Measurements from ENCODE around the gene COX4I2. TPM values are rescaled to one million over a fixed set of nuclear protein-coding genes. Genes with fewer than 3 reads are reported as not detected.

The COX4I2 gene
- total RNA-seq, 1 donor from 2014 or later = not detected

DNA sequence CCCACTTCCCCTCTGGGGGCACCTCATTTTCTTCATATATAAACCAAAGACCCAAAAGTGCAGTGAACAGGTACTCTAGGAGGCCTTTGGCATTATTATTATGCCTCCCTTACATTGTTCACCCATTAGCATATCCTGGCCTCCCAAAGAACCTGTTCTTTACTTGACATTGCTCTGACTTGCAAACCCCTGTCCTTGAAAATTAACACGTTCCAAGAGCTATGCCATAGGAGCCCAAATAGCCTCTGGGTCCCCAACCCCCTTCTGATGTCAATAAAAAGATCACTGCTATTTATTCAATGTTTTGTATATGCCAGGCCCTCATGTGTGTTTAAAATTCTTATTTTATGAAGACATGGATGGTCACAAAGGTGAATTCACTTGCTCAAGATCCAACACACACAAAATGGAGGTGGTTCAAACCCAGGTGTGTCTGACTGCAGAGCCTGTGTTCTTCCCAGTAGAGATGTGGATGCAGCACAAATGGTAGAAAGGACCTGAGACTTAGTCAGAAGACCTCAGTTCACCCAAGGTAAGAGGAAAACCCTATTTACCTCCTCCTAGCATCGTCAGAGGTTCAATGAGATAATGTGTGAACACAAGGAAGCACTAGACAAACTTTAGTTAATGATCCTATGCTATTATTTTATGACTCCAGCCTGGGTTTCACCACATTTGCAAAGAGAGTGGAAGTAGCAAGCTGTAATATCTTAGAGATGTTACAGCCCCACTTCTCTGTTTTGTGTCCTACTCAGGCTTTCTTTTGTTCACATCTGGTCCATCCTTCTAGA, 48.3 kb downstream of the COX4I2 start:
- no peak for DNase-seq (ENCODE audit: low read depth)
- TF ChIP-seq, protein P1, sequence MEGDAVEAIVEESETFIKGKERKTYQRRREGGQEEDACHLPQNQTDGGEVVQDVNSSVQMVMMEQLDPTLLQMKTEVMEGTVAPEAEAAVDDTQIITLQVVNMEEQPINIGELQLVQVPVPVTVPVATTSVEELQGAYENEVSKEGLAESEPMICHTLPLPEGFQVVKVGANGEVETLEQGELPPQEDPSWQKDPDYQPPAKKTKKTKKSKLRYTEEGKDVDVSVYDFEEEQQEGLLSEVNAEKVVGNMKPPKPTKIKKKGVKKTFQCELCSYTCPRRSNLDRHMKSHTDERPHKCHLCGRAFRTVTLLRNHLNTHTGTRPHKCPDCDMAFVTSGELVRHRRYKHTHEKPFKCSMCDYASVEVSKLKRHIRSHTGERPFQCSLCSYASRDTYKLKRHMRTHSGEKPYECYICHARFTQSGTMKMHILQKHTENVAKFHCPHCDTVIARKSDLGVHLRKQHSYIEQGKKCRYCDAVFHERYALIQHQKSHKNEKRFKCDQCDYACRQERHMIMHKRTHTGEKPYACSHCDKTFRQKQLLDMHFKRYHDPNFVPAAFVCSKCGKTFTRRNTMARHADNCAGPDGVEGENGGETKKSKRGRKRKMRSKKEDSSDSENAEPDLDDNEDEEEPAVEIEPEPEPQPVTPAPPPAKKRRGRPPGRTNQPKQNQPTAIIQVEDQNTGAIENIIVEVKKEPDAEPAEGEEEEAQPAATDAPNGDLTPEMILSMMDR (IDR thresholded peaks at IDR 0.05; ENCODE audit: insufficient read depth, low read length, severe bottlenecking) = no peak
- H3K36me3 ChIP-seq (ENCODE audit: control insufficient read depth, insufficient read depth, low read length) = peaks cover 4% of the 10 kb centered on the region
- FAIRE-seq = no peak
- H3K27me3 ChIP-seq (ENCODE audit: control insufficient read depth, insufficient read depth, low read length) = no peaks in the 10 kb centered on the region
- no peak overlapping the region for H3K4me3 ChIP-seq (ENCODE audit: low read depth, low read length)

DNA sequence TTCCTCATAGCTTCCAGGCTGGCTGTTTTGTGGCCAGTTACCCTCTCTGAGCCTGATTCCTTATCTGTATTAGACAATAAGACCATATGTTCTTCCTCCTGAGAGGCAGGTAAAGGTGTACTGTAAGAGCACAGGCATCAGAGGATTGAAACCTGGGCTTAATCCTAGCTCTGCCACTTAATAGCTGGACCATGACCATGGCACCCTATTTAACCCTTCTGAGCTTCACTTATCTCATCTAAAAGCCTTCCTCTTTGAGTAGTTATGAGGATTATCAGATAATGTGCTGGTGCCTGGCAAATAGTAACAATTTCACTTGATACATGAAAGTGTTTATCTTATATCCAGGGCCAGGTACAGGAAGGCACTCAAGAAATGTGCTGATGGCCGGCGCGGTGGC, 50.1 kb downstream of the COX4I2 start:
- FAIRE-seq = no peak

DNA sequence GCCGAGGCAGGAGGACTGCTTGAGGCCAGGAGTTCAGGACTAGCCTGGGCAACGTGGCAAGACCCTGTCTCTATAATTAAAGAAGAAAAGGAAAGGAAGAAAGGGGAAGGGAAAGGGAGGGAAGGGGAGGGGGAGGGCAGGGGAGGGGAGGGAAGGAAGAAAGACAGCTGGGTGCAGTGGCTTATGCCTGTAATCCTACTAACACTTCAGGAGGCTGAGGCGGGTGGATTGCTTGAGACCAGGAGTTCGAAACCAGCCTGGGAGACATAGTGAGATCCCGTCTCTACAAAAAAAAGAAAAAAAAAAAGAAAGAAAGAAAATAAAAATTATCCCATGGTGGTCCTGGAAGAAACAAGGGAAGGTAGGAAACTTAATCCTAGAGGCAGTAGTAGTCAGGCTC, 51.4 kb downstream of the COX4I2 start:
- Histone ChIP-seq H3K36me3 (ENCODE audit: control insufficient read depth, insufficient read depth, low read length) (peaks cover 11% of the 10 kb centered on the region), H3K4me3 (ENCODE audit: low read depth, low read length) (no peak overlapping the region), H3K27me3 (ENCODE audit: control insufficient read depth, insufficient read depth, low read length) (no peaks in the 10 kb centered on the region)
- DNase-seq (ENCODE audit: low read depth) (no peak), FAIRE-seq (no peak)
- TF ChIP-seq, protein P1 (IDR thresholded peaks at IDR 0.05; ENCODE audit: insufficient read depth, low read length, severe bottlenecking) = no peak

More for the DNA sequence above, 50.1 kb downstream of the COX4I2 start:
- H3K27me3 ChIP-seq (ENCODE audit: control insufficient read depth, insufficient read depth, low read length) = no peaks in the 10 kb centered on the region
- TF ChIP-seq, protein P1 (IDR thresholded peaks at IDR 0.05; ENCODE audit: insufficient read depth, low read length, severe bottlenecking) = no peak
- no peak overlapping the region for H3K4me3 ChIP-seq (ENCODE audit: low read depth, low read length)
- no peak for DNase-seq (ENCODE audit: low read depth)
- peaks cover 9% of the 10 kb centered on the region for H3K36me3 ChIP-seq (ENCODE audit: control insufficient read depth, insufficient read depth, low read length)

DNA sequence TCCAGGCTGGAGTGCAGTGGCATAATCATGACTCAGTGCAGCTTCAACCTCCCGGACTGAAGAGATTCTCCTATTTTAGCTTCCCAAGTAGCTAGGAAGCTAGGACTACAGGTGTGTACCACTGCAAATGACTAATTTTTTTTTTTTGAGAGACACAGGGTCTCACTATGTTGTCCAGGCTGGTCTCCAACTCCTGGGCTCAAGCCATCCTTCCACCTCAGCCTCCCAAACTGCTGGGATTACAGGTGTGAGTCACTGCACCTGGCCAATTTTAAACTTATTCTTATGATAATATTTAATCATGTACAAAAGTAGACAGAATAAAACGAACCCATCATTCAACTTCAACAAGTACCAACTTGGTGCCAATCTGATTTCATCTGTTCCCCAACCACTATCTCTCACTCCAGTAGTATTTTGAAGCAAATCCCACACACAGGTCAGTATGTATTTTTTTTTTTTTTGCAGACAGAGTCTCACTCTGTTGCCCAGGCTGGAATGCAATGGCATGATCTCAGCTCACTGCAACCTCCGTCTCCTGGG, 52.5 kb downstream of the COX4I2 start:
- peaks cover 8% of the 10 kb centered on the region for H3K36me3 ChIP-seq (ENCODE audit: control insufficient read depth, insufficient read depth, low read length)
- no peak for FAIRE-seq

DNA sequence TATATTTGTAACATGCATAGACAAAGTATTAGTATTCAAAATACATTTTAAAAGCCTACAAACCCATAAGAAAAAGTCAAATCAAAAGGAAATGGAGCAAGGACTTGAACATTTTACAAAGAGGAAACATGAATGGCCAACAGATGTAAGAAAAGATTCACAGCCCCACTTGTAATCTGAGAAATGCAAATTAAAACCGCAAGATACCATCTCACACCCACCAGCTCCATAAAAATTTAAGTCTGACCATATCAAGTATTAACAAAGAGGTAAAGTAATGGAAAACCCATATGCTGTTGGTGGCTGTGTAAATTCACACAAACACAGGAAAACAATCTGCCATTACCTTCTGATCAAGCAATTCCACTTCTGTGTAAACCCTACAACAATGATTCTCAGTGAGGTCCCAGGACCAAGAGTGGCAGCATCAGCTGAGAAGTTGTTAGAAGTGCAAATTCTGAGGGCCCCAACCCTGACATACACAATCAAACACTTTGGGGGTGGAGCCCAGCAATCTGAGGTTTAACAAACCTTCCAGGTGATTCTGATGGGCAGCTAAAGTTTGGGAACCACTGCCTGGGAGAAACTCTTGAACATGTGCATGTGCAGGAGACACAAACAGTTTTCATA, 54.0 kb downstream of the COX4I2 start:
- TF ChIP-seq, protein P1 (IDR thresholded peaks at IDR 0.05; ENCODE audit: insufficient read depth, low read length, severe bottlenecking) = no peak
- peaks cover 13% of the 10 kb centered on the region for H3K36me3 ChIP-seq (ENCODE audit: control insufficient read depth, insufficient read depth, low read length)
- DNase-seq (ENCODE audit: low read depth) (no peak), FAIRE-seq (no peak)
- no peaks in the 10 kb centered on the region for H3K27me3 ChIP-seq (ENCODE audit: control insufficient read depth, insufficient read depth, low read length)
- H3K4me3 ChIP-seq (ENCODE audit: low read depth, low read length) = no peak overlapping the region

More for the DNA sequence above, 52.5 kb downstream of the COX4I2 start:
- TF ChIP-seq, protein P1 (IDR thresholded peaks at IDR 0.05; ENCODE audit: insufficient read depth, low read length, severe bottlenecking) = no peak
- Histone ChIP-seq H3K27me3 (ENCODE audit: control insufficient read depth, insufficient read depth, low read length) (no peaks in the 10 kb centered on the region), H3K4me3 (ENCODE audit: low read depth, low read length) (no peak overlapping the region)
- no peak for DNase-seq (ENCODE audit: low read depth)
